ENCODE data around the gene GNA12.

- TF ChIP-seq MAX (IDR thresholded peaks at IDR 0.05), result no peak
- TF ChIP-seq EP300 (IDR thresholded peaks at IDR 0.05; ENCODE audit: borderline replicate concordance), result no peak
- TF ChIP-seq FOXM1 (IDR thresholded peaks at IDR 0.05; ENCODE audit: borderline replicate concordance, low read depth), result no peak
- TF ChIP-seq NFIC (IDR thresholded peaks at IDR 0.05), result no peak
- no peak for TF ChIP-seq CEBPB (IDR thresholded peaks at IDR 0.05)
- TF ChIP-seq TCF12 (IDR thresholded peaks at IDR 0.05; ENCODE audit: low read depth), result no peak
- no peak for TF ChIP-seq CREB1 (IDR thresholded peaks at IDR 0.05; ENCODE audit: low read depth)
- TF ChIP-seq YY1 (IDR thresholded peaks at IDR 0.05; ENCODE audit: low read depth), result no peak
- TF ChIP-seq USF1 (IDR thresholded peaks at IDR 0.05), result no peak
- TF ChIP-seq REST (IDR thresholded peaks at IDR 0.05; ENCODE audit: low read depth), result no peak
These were observed 59.0 kb downstream of the GNA12 start for GRCh38 chr7:2785071-2785500.

Data from Ishikawa (cell line).